Ishikawa (cell line): ENCODE data around the gene HOXC11.

Source experiments
- CEBPB ChIP-seq: IDR thresholded peaks from 2 replicates; pipeline ENCODE4 v1.6.1; 2012
- CREB1 ChIP-seq: IDR thresholded peaks from 2 replicates; pipeline ENCODE4 v1.6.1; 2012; ENCODE audit warnings: low read depth
- EGR1 ChIP-seq: IDR thresholded peaks from 2 replicates; pipeline ENCODE4 v1.6.1; 2012
- EP300 ChIP-seq: IDR thresholded peaks from 2 replicates; pipeline ENCODE4 v1.6.1; 2012; ENCODE audit warnings: borderline replicate concordance
- FOXM1 ChIP-seq: IDR thresholded peaks from 2 replicates; pipeline ENCODE4 v1.6.1; 2012; ENCODE audit warnings: low read depth, borderline replicate concordance
- MAX ChIP-seq: IDR thresholded peaks from 2 replicates; pipeline ENCODE4 v1.6.1; 2012
- NFIC ChIP-seq: IDR thresholded peaks from 2 replicates; pipeline ENCODE4 v1.6.1; 2012
- RAD21 ChIP-seq: IDR thresholded peaks from 2 replicates; pipeline ENCODE4 v1.6.1; 2012; ENCODE audit warnings: low read depth
- REST ChIP-seq: IDR thresholded peaks from 2 replicates; pipeline ENCODE4 v1.6.1; 2012; ENCODE audit warnings: low read depth, mild to moderate bottlenecking
- TAF1 ChIP-seq: IDR thresholded peaks from 2 replicates; pipeline ENCODE4 v1.6.1; 2012; ENCODE audit warnings: low read depth, mild to moderate bottlenecking
- TCF12 ChIP-seq: IDR thresholded peaks from 2 replicates; pipeline ENCODE4 v1.6.1; 2012; ENCODE audit warnings: low read depth
- TEAD4 ChIP-seq: IDR thresholded peaks from 2 replicates; pipeline ENCODE4 v1.6.1; 2012
- YY1 ChIP-seq: IDR thresholded peaks from 2 replicates; pipeline ENCODE4 v1.6.1; 2012; ENCODE audit warnings: low read depth
- ZBTB7A ChIP-seq: IDR thresholded peaks from 2 replicates; pipeline ENCODE4 v1.6.1; 2012; ENCODE audit warnings: low read depth
- TF ChIP-seq, protein P1 (sequence below): IDR thresholded peaks from 2 replicates; pipeline ENCODE4 v1.6.1; 2012

HOXC11 gene

DNA sequence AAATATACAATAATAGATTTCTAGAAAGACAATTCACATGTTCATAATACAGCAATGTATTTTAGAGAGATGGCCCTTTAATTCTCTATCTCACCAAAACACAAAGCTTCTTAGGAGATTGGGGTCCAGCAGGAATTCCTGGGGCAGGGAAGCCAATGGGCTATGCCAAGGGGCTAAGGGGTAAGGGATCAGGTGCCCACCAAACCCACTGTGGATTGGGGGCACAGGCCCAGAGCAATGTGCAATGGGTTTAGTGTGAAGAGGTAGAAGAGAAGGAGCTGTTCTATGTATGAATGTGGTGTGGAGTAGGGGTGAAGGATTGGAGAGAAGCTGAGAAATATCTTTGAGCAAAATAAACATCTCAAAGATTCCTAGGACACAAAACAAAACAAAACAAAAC is 31.7 kb upstream of the HOXC11 start:
- TF ChIP-seq YY1 (no peak), EGR1 (no peak), CREB1 (no peak), RAD21 (no peak), NFIC (no peak)
- TF ChIP-seq, protein P1, sequence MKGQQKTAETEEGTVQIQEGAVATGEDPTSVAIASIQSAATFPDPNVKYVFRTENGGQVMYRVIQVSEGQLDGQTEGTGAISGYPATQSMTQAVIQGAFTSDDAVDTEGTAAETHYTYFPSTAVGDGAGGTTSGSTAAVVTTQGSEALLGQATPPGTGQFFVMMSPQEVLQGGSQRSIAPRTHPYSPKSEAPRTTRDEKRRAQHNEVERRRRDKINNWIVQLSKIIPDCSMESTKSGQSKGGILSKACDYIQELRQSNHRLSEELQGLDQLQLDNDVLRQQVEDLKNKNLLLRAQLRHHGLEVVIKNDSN, result no peak

GRCh38 chr12:53941750-53942149 is 31.2 kb upstream of the HOXC11 start:
- TF ChIP-seq RAD21 (no peak), FOXM1 (no peak), TEAD4 (no peak), REST (no peak), TCF12 (no peak), EP300 (no peak), ZBTB7A (no peak)

GRCh38 chr12:53942467-53942997 is 30.4 kb upstream of the HOXC11 start:
- TF ChIP-seq EGR1, result no peak
- TF ChIP-seq, protein P1, result no peak
- no peak for TF ChIP-seq TEAD4
- TF ChIP-seq YY1, result no peak
- TF ChIP-seq RAD21, result no peak
- TF ChIP-seq TCF12, result no peak
- TF ChIP-seq NFIC, result no peak

- TF ChIP-seq CEBPB, result no peak
- TF ChIP-seq YY1, result no peak
- TF ChIP-seq MAX, result no peak
Observed at GRCh38 chr12:53944209-53944608, 28.7 kb upstream of the HOXC11 start.

DNA sequence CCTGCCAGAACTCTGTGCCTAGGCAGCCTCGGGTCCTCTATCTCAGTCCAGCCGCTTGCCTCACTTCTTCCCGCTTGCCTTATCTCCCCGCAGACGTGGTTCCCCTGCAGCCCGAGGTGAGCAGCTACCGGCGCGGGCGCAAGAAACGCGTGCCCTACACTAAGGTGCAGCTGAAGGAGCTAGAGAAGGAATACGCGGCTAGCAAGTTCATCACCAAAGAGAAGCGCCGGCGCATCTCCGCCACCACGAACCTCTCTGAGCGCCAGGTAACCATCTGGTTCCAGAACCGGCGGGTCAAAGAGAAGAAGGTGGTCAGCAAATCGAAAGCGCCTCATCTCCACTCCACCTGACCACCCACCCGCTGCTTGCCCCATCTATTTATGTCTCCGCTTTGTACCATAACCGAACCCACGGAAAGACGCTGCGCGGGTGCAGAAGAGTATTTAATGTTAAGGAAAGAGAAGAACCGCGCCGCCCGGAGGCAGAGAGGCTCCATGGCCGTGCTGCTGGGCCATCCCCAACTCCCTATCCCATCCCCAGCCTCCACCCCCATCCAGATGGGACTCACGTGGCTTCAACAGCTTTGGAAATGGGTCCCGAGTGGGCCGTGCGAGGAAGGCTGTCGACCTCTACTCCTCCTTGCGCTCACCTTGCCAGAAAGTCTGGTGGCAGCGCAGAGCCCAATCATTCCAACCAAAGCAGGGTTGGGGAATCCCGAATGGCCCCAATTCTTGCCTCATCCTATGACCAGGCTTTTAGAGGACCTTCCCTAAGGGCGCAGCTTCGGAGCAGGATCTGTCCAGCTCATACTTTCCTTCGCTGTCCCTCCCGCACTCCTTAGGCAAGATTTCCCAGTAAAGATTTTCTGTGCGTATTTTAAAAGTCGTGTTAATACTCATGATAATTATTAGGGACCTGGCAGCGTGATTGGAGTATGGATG is 27.7 kb upstream of the HOXC11 start:
- TF ChIP-seq MAX, result no peak
- no peak for TF ChIP-seq ZBTB7A
- no peak for TF ChIP-seq TAF1
- no peak for TF ChIP-seq NFIC
- no peak for TF ChIP-seq TCF12
- no peak for TF ChIP-seq REST
- no peak for TF ChIP-seq EGR1
- TF ChIP-seq RAD21, result no peak
- TF ChIP-seq FOXM1, result no peak
- TF ChIP-seq TEAD4, result no peak
- TF ChIP-seq YY1, result no peak
- no peak for TF ChIP-seq CEBPB
- TF ChIP-seq CREB1, result no peak
- no peak for TF ChIP-seq EP300
- TF ChIP-seq, protein P1, result no peak

DNA sequence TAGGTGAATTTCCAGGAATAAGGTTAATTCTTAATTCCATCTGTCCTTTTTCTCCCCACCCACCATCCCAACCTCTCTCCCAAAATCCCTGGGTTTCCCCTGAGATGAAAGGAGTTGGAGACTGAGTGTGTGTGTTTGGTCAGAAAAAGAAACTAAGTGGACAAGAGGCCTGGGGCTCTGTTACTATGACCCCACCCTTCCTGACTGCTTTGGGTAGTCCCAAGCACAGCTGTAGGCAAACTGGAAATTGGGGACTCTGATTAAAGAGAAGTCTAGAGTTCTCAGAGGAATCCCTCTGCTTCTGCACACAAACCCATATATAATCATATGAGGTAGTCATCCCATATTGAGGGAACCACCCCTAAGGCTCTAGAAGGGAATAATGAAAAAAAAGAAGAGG is 25.2 kb upstream of the HOXC11 start:
- TF ChIP-seq CEBPB (no peak), CREB1 (no peak), RAD21 (no peak), MAX (no peak), TCF12 (no peak), EP300 (no peak), TEAD4 (no peak)
